Activated CD4-positive, alpha-beta T cell treated with anti-CD3 and anti-CD28 coated beads, Interleukin-2, amount 50 U/mL, for 48 hours (primary cell): ENCODE results near the gene RAD50.

Experiments used
- DNase-seq, 2 experiments: peaks; one replicate each; pipeline ENCODE4 v3.0.0-alpha.2; 2020

Gene RAD50

DNA sequence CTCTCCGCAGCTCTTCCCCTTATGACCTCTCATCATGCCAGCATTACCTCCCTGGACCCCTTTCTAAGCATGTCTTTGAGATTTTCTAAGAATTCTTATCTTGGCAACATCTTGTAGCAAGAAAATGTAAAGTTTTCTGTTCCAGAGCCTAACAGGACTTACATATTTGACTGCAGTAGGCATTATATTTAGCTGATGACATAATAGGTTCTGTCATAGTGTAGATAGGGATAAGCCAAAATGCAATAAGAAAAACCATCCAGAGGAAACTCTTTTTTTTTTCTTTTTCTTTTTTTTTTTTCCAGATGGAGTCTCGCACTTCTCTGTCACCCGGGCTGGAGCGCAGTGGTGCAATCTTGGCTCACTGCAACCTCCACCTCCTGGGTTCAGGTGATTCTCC is 80.5 kb downstream of the RAD50 start:
- DNase-seq: no peak

- DNase-seq: peak in 1 of 2 experiments; percentile 40
These were observed 82.9 kb downstream of the RAD50 start for GRCh38 chr5:132639706-132640130.

GRCh38 chr5:132640613-132641012 is 83.8 kb downstream of the RAD50 start:
- no peak for DNase-seq

GRCh38 chr5:132641241-132641723 is 84.5 kb downstream of the RAD50 start:
- peak in 1 of 2 experiments; percentile 59 for DNase-seq

- no peak for DNase-seq
These were observed 85.1 kb downstream of the RAD50 start for GRCh38 chr5:132641841-132642240.

- DNase-seq: no peak
These were observed 87.4 kb downstream of the RAD50 start for GRCh38 chr5:132644177-132644576.

- no peak for DNase-seq
These were observed 89.9 kb downstream of the RAD50 start for GRCh38 chr5:132646583-132647266.

- DNase-seq: no peak
These were observed 90.7 kb downstream of the RAD50 start for GRCh38 chr5:132647473-132647872.

DNA sequence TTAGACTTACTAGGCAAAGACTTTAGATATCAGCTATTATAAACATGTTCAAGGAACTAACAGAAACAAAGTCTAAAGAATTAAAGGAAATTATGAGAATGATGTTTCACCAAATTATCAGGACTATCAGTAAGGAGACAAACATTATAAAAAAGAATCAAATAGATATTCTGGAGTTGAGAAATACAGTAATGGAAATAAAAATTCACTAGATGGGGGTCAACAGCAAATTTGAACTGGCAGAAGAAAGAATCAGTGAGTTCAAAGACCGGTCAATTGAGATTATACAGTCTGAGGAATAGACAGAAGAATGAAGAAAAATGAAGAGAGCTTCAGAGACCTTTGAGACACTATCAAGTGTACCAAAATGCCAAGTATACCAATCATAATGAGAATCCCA is 91.6 kb downstream of the RAD50 start:
- DNase-seq: no peak

DNA sequence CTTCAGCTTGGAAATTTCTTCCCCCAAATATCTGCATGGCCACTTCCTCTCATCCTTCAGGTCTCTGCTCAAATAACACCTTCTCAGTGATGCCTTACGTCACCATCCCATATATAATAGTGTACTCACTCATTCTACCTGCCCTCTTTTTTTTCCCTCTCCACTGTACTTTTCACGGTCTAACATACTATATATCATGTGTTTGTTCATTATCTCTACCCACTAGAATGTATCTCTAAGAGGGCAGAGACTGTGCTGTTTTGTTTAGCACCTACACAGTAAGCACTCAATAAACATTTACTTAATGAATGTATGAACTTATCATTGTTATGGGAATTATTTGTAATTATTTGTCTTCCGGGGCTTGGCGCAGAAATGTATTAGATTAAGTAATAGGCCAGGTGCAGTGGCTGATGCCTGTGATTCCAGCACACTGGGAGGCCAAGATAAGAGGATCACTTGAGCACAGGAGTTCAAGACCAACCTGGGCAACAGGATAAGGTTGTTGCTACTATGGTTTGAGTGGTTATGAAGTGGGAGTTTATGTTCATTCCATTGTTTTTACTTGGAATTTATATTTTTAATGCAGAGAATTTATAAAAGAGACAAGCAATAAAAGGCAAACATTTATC is 95.2 kb downstream of the RAD50 start:
- no peak for DNase-seq

DNA sequence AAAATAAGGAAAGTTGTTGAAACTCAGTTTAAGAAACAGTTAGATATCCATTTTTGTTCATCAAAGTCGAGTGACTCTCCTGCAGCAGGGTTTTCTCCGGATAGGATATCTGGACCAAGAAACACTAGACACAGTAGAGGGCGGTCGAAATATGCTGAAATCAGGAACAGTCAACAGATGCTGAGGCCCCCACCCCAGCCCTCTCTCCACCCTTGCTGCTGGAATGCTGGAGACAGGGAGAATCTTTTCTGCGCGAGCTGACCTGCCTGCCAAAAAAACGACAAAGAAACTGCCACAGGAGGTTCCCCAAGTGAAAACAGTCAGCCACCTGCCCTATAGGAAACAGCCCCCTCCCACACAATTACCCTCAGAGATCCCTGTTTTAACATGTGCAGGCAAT is 96.9 kb downstream of the RAD50 start:
- DNase-seq: no peak

GRCh38 chr5:132655821-132656773 is 99.3 kb downstream of the RAD50 start:
- peak in 1 of 2 experiments; percentile 59 for DNase-seq

- no peak for DNase-seq
These were observed 100.1 kb downstream of the RAD50 start for GRCh38 chr5:132656774-132657355.

DNA sequence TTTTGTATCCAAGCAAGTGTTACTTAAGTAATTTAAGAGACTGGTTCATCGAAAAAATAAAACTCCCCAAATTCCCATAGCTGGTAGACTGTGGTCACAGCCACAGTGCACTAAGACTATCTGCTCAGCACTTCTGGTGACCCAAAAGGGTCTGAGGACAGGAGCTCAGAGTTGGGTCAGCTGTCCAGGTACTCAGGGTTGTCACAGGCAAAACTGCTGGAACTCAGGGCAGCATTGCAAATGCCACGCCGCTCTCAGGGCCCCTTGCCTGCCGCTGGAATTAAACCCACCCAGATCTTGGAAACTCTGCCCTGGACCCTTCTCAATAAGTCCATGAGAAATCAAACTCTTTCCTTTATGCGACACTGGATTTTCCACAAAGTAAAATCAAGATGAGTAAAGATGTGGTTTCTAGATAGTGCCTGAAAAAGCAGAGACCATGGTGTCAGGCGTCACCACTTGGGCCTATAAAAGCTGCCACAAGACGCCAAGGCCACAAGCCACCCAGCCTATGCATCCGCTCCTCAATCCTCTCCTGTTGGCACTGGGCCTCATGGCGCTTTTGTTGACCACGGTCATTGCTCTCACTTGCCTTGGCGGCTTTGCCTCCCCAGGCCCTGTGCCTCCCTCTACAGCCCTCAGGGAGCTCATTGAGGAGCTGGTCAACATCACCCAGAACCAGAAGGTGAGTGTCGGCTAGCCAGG is 101.1 kb downstream of the RAD50 start, which contains the start of gene IL13:
Gene IL13, plus strand, starts transcription at position 498 of the 705 bp plus-strand sequence. Its CDS starts 14 bp downstream, at position 512.
- DNase-seq: peak in 1 of 2 experiments; percentile 49

- DNase-seq: no peak
These were observed 101.9 kb downstream of the RAD50 start for GRCh38 chr5:132658381-132659302.

DNA sequence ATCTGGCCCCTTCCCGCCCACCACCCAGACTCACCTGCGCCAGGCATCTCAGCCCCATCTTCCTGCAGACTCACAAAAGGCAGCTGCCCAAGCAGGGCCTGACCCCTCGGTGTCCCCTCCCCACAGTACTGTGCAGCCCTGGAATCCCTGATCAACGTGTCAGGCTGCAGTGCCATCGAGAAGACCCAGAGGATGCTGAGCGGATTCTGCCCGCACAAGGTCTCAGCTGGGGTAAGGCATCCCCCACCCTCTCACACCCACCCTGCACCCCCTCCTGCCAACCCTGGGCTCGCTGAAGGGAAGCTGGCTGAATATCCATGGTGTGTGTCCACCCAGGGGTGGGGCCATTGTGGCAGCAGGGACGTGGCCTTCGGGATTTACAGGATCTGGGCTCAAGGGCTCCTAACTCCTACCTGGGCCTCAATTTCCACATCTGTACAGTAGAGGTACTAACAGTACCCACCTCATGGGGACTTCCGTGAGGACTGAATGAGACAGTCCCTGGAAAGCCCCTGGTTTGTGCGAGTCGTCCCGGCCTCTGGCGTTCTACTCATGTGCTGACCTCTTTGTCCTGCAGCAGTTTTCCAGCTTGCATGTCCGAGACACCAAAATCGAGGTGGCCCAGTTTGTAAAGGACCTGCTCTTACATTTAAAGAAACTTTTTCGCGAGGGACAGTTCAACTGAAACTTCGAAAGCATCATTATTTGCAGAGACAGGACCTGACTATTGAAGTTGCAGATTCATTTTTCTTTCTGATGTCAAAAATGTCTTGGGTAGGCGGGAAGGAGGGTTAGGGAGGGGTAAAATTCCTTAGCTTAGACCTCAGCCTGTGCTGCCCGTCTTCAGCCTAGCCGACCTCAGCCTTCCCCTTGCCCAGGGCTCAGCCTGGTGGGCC is 103.1 kb downstream of the RAD50 start:
- DNase-seq: no peak

DNA sequence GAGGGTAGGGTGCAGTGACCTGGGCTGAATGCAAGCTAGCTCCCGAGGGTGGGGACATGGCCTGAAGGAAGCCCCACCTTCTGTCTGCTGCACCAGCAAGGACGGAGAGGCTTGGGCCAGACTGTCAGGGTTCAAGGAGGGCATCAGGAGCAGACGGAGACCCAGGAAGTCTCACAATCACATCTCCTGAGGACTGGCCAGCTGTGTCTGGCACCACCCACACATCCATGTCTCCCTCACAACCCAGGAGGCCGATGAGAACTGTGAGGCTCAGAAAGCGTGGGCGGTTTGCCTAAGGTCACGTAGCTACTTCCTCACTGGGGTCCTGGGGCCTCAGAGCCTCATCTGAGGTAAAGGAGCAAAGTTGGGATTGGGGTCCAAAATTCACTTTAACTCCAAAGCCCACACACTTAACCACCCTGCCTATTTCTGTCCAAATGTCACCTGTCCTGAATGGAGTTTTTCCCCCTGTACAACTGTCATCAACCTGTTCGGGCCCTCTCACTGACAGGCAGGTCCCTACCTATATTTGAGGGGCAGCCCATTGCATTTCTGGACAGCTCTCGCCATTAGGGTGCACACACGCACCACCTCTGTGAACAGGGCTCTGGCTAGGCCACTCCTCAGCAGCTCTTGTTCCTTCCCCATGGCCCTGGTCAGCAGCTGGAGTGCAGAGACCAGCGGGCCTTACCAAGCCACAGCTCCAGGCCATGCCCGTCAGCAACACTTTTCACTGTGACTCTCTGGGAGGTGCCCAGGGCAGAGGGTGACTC is 104.6 kb downstream of the RAD50 start:
- DNase-seq: no peak

DNA sequence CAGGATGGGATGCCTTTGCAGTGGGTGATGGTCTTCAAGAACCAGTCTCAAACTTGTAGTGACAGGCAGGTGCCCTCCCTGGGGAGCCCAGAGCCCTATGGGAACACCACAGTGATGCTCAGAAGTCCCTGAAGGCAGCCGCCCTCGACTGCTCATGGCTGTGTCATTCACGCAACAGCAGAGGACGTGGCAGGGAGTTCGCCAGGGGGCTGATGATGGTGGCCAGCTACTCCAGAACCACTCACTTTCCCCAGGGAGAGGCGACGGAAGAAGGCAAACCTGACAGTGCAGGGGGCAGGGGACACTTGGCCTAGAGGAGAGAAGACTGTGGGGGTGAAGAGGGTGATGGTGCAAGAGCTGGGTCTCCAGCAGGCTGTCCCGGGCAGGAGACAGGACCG is 105.2 kb downstream of the RAD50 start:
- no peak for DNase-seq
